ENCODE measurements around the gene HAGH.
"Not testable (repeated sequence)": the region's sequence is repeated elsewhere in the genome, so short reads cannot be mapped to it uniquely, and the experiment has no call there.

Gene HAGH

GRCh38 chr16:1826691-1827573 lies at the start of gene HAGH, which contains the start of gene FAHD1:
TSS of gene HAGH (minus strand) at chr16:1826825. CDS start at chr16:1826787, 38 bp downstream.
TSS of gene FAHD1 (plus strand) at chr16:1827206. CDS start at chr16:1827239, 33 bp downstream.
- DNase-seq: peak; percentile 82 to 92 (median 90)

DNA sequence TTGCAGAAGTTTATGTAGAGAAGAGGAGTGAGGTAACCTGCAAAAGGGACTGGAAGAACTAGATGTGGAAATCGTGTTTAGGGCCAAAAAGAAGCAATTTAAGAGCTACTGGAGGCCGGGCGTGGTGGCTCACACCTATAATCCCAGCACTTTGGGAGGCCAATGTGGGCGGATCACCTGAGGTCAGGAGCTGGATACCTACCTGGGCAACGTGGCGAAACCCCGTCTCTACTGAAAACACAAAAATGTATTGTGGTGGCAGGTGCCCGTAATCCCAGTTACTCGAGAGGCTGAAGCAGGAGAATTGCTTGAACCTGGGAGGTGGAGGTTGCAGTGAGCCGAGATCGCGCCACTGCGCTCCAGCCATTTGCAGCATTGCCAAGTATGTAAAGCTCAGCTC lies 49.4 kb upstream of the HAGH start:
- not testable (repeated sequence) for DNase-seq

DNA sequence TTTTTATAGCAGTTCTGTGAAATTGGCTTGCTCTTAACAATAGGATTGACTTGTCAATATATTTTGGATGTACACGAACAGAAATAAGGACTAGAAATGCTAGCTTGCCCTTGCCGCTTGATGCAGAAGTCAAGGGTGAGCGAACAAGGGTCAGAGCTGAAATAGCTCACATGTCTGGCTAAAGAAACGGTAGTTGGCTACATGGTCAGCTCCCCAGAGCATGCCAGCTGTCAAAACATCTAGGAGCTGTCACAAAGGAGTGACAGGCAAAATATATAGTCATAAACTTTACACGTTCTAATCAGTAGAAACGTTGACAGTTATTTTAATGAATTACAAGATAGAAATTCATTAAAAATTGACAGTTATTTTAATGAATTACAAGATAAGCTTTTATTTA lies 48.2 kb upstream of the HAGH start:
- DNase-seq: no peak

DNA sequence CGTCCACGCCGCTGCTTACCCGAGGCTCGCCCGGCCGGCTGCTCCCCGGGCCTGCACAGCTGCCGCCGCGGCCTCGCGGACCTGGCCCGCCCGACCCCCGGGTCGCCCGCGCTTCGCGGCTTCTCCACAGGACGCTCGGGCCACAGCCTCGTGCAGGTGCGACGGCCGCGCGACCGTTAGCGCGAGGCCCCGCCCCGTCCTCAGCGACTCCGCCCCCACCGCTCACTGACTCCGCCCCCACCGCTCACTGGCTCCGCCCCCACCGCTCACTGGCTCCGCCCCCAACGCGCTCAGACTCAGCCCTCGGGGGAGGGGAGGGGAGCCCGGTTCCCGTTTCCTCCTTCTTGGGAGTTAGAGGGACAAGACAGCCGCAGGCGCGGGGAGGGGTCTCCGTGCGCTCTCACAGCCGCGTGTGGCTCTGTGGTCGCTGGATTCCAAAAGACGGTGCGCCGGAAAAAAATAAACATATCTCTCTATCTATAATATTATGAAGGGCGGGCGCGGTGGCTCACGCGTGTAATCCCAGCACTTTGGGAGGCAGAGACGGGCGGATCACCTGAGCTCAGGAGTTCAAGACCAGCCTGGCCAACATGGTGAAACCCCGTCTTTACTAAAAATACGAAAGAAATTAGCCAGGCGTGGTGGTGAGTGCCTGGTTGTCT lies 45.5 kb upstream of the HAGH start, which contains the start of gene MEIOB:
MEIOB (minus strand) TSS at position 191 of the 662 bp plus-strand sequence. CDS start 3,989 bp downstream, outside the sequence.
- peak in 5 of 6 experiments; percentile 15 to 36 (median 24) for DNase-seq

- no peak for DNase-seq
These were observed 43.9 kb upstream of the HAGH start for GRCh38 chr16:1870365-1871082.

- DNase-seq: no peak
These were observed 39.5 kb upstream of the HAGH start for GRCh38 chr16:1865902-1866690.

DNA sequence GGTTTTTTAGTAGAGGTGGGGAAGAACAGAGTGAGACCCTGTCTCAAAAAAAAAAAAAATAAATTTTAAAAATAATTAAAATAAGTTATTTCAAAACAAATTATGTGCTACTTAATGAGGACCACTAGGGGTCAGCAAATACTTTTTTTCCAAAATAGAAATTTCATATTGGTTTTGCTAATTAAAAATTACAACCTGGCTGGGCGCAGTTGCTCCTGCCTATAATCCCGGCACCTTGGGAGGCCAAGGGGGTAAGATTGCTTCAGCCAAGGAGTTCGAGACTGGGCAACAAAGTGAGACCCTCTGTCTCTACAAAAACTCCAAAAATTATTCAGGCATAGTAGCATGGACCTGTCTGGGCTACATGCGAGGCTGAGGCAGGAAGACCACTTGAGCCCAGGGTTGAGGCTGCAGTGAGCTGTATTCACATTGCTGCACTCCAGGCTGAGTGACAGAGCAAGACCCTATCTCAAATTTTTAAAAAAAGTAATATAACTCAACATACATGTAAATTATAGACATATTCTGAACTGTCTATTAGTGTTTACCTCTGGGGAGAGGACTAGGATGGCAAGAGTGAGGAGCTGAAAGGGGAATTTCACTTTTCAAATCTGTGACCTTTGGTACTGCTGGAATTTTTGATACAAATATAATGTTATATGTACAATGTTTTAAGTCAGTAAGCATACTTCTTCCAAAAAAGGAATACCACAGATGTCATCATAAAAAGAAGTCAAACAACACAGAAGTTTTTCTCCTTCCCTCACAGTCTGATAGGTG lies 37.2 kb upstream of the HAGH start:
- peak in 4 of 6 experiments; percentile 9 to 48 (median 24) for DNase-seq

- no peak for DNase-seq
These were observed 35.8 kb upstream of the HAGH start for GRCh38 chr16:1862394-1862793.

- DNase-seq: no peak
These were observed 35.1 kb upstream of the HAGH start for GRCh38 chr16:1861730-1862129.

- no peak for DNase-seq
These were observed 33.0 kb upstream of the HAGH start for GRCh38 chr16:1859650-1860049.

GRCh38 chr16:1858189-1858865 lies 31.7 kb upstream of the HAGH start:
- no peak for DNase-seq

GRCh38 chr16:1857433-1858097 lies 30.9 kb upstream of the HAGH start:
- no peak for DNase-seq

- no peak for DNase-seq
These were observed 25.2 kb upstream of the HAGH start for GRCh38 chr16:1851793-1852192.

GRCh38 chr16:1850981-1851380 lies 24.4 kb upstream of the HAGH start:
- no peak for DNase-seq

- no peak for DNase-seq
These were observed 19.8 kb upstream of the HAGH start for GRCh38 chr16:1846416-1846815.

GRCh38 chr16:1845985-1846384 lies 19.4 kb upstream of the HAGH start:
- no peak for DNase-seq

- no peak for DNase-seq
These were observed 12.9 kb upstream of the HAGH start for GRCh38 chr16:1839554-1839953.

GRCh38 chr16:1834096-1834495 lies 7.5 kb upstream of the HAGH start:
- no peak for DNase-seq

DNA sequence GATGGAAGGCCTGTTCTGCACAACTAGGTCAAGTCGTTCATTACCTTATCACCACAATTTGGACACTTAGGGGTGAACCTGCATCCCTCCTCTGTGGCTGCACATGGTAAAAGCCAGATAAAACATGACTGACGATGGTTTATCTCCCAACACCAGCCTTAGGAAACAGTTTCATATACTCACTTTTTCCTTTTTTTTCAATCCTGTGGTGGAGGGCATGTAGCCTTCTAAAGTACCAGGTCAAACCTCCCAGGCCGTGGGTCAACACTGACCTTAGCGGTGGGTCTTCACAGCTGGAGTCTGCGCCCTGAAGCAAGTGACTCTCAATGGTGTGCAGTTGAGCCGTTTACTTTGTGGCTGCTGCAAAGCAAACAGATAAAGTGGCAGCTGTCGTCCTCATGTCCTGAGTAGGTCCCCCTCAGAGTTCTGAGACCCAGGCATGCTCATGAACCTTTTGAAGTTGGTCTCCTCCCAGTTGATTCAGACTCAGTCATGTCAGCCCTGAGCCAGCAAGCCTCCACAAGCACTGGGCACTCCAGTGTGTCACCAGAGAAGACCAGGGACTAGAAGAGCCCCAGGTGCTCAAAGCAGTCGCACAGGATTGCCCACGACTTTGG lies 6.3 kb upstream of the HAGH start:
- no peak for DNase-seq
